NCI-H82 treated with DMSO at 0.1 percent for 48 hours (cell line): ENCODE results near the gene MED31.
"Not testable (repeated sequence)": the region's sequence is repeated elsewhere in the genome, so short reads cannot be mapped to it uniquely, and the experiment has no call there.

ENCODE experiments used
- DNase-seq: peaks from one replicate; lab custom pipeline; 2025; ENCODE audit not compliant: unreplicated experiment; lab: John Stamatoyannopoulos, UW

Gene MED31

DNA sequence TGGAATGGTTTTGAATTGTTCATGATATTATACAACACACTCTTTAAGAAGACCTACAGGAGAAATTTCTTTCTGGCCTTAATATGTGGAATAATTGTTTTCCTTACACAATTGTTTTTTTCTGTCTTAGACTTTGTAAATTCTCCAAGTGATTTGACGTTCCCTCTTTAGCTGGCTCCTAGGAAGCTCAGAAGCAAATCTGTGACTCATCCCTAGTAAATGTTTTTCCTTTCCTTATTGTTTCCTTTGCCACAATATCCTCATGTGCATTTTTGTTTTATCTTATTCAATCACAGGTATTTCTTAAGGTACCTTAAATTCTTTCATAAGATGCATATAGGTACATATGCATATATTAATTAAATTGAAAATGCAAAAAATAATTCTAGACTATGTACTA, 24.4 kb downstream of the MED31 start:
- no peak for DNase-seq

DNA sequence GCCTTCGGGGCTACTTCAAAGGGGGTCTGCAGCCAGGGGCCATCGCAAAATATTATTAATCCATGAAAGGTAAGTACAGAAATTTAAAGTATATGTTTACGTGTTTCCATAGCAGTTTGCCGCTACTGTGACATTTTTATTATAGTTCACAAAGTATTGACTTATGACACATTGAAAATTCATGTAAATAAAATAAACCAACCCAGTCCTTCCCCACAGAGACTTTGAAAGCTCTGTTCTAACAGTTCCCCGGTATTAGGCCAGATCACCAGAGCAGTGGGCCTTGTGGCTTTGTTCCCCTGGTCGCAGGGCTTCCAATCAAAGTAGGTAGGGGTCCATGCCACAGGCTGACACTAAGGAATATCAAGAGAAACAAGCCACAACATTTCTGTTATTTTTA, 24.8 kb downstream of the MED31 start:
- no peak for DNase-seq

DNA sequence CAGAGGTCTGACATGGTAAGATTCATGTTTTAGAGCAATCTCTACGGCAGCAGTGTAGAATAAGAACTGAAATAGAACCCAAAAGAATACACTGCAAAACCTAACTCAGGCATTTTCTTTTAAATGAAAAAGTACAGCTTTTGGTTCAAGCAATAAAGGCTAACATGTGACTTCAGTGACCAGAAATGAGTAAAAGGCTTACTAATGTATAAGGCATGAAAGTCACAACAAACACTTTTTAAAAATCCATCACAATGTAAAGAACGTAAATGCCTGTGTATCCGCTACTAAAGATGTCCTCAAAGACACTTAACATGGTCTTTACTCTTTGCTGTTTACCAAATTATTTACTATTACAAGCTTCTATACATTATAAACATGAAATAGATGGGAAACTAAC, 27.5 kb downstream of the MED31 start:
- no peak for DNase-seq

DNA sequence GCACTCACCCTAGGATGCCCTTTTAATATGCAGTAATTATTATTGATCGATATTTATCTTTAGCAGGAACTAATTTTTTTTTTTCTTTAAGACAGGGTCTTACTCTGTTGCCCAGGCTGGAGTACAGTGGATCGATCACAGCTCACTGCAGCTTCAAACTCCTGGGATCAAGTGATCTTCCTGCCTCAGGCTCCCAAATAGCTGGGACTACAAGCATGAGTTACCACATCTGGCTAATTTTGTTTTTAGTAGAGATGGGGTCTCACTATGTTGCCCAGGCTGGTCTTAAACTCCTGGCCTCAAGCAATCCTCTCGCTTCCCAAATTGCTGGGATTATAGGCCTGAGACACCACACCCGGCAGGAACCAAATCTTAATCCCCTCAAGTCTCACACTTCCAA, 40.2 kb downstream of the MED31 start:
- DNase-seq, result no peak

DNA sequence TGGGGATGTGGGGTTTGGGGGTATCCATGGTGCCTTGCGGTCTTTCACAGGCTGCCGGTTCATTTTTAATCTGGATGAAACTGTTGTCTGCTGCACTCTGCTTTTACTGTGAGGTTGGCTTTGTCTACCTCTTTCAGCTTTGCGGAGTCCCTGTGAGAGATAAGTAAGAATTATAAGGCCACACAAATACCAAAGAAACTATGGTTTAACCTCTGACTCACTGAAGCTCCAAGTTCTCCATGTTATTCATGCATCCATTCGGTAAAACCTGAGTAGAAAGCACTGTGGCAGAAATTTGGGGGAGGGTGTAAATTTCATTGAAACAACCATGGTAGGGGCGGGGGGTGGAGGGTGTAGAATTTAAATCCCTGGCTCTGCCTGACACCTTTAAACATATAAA, 41.4 kb downstream of the MED31 start:
- no peak for DNase-seq

DNA sequence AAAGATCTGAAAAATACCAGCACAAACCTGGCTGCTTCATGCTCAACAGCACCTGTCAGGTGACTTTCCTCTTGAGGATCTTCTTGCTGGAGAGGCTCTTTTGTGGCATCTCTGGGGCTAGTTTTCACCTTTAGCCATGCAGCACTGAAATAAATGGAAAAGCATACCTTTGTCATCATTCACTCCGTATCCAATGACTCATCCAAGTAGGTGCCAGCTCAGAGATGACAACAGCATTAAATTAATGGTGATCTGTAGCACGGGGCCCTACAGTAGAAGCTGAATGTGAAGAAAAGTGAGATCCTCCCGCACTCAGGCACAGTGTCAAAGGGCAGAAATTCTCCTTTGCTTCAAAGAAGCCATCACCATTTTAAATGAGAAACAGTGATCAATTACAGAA, 43.1 kb downstream of the MED31 start:
- DNase-seq, result no peak

DNA sequence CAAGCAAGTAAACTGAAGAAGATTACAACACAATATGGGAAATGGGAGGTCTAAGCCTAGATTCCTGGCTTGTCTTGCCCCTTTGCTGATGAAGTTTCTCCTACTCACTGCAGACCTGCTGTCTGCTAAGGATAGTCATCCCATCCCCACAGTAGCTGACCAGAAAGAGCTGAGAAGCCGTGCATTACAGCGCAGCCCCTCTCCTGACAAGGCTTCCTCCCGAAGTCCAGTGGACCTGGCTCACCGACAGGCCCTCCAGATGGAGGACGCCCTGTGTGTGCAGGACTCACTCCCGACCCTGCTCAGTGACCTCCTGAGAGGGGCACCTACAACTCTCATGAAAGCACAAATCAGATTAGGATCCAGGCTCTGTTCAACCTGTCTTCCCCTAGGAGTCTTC, 46.3 kb downstream of the MED31 start:
- no peak for DNase-seq

DNA sequence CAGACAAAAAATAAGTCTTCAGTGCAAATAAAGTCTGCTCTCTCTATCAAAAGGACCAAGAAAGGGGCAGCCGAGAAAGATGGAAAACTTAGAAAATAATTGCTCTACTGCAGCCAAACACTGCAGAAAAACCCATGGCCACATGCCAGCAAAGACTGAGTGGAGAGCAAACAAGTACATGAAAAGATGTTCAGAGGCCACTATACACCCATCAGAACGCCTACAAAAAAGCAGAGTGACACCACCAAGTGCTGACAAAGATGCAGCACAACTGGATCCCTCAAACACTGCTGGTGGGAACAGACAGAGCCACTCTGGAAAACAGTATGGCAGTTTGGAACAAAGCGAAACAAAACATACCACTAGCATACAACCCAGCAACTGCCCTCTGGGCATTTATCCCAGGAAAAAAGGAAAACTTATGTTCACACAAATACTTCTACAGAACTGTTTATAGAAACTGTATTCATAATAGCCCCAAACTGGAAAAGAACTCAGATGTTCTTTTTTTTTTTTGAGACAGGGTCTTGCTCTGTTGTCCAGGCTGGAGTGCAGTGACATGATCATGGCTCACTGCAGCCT, 47.6 kb downstream of the MED31 start:
- DNase-seq, result no peak

DNA sequence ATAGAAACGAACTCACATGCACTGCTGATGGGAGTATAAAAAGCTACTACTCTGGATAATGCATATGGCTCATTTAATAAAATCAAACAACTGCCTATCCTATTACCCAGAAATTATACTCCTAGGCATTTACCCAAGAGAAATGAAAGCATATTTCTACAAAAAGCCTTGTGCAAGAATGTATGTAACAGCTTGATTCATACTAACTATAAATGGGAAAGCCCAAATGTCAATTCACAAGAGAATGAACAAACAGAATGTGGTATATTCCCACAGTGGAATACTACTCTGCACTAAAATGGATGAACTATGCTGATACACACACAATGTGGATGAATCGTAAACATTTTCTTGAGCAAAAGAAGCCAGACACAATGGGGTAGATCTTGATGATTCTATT, 49.3 kb downstream of the MED31 start:
- no peak for DNase-seq

DNA sequence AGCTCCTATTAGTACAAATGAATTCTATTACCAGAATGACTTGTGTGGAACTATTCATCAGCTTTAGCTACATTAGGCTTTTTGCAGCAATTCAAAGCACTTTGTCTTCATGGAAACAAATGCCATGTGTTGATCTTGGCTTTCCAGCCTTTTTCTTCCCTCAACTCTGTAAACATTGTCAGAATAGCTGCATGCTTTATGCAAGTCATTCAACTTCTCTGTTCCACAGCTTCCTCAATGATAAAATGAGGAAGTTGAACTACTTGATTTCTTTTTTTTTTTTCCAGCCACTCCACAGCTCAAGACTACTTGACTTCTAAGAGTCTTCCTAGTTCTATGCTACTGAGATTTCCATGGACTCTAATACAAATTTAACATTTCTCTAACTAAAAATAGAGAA, 52.0 kb downstream of the MED31 start:
- no peak for DNase-seq

DNA sequence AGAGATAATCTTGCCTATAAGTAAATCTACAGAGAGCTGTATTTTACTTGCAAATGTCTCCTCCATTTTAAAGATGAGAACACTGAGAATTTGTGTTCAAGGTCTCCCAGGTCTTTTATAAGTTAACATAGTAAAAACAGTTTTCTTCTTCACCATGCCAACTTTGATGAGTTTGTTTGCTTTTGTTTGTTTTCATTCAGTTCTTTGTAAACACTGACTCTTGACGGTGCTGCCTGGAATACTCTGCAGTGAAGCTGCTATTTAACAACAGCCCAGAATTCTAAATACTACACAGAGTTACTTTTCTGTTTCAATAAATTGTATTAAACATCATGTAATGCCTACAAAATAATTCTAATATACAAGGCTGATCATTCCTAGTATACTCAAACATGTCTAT, 53.7 kb downstream of the MED31 start:
- DNase-seq, result no peak

DNA sequence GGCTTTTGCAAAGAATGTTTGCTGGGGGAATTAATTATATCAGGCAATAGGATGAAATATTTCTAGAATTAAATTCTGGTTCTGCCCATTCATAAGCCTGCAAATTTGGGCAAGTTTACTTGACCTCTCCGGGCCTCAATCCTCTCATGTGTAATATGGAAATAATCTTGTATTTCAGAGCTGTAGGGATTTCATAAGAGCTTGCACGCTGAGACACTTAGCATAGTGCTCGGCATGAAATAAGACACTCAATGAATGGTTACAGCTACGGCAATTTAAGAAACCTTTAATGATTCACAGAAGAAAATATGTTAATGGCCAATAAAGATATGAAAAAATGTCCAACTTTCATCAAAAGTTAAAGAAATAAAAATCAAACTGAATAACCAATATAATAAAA, 54.5 kb downstream of the MED31 start:
- no peak for DNase-seq

DNA sequence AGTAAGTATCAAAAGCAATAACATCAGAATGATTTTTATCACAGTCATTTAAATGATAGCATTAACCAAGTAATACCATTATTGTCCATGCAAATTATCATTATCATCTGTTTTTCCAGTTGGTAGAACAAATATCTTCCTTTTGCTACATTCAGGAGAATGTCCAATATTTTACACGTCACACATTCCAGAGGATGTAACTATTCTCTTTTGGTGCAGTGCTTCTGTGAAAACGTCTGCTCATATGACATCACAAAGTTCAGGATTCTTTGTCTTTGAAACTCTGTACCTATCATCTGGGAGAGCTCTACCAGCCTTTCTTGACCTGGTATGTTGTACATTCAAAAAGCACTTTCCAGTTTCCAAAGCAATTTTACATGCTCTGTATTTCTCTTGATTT, 54.9 kb downstream of the MED31 start:
- DNase-seq, result no peak

DNA sequence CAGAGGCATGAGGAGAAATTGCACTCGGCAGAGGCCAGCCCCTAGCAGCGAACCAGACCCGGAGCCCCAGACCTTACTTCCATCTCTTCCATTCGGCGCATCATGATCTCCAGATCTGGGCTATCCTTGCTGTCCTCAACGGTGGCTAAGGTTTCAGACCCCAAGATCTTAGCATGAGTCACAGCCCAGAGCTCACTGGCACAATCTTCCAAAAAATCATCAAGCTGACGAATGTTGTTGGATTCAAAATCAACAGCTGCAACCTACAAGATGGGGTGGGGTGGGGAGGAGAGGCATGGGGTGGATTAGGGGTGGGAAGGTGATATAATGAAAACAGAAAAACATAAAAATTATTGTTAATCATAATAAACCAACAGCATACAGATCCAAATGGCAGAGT, 55.3 kb downstream of the MED31 start:
- DNase-seq, result no peak

DNA sequence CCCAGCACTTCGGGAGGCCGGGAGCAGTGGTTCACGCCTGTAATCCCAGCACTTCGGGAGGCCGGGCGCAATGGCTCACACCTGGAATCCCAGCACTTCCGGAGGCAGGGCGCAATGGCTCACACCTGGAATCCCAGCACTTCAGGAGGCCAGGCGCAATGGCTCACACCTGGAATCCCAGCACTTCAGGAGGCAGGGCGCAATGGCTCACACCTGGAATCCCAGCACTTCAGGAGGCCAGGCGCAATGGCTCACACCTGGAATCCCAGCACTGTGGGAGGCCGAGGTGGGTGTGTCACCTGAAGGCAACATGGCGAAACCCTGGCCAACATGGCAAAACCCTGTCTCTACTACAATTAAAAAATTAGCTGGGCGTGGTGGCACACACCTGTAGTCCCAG, 58.0 kb downstream of the MED31 start:
- not testable (repeated sequence) for DNase-seq
